DMS79 (cell line): ENCODE results near the gene ZW10.
"Not testable (repeated sequence)": the region's sequence is repeated elsewhere in the genome, so short reads cannot be mapped to it uniquely, and the experiment has no call there.

Experiments
- DNase-seq: peaks from one replicate; lab custom pipeline; 2025; lab: John Stamatoyannopoulos, UW

Gene ZW10

DNA sequence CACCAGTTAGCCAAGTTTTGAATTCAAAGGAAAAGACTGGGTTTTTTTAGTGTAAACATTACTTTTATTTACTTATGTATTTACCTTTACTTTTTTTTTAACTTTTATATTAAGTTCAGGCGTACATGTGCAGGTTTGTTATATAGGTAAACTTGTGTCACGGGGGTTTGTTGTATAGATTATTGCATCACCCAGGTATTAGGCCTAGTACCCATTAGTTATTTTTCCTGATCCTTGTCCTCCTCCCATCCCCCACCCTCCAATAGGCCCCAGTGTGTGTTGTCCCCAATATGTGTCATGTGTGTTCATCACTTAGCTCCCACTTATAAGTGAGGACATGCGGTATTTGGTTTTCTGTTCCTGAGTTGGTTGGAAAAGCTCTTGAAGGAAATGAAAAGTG lies 20.6 kb downstream of the ZW10 start:
- no peak for DNase-seq

DNA sequence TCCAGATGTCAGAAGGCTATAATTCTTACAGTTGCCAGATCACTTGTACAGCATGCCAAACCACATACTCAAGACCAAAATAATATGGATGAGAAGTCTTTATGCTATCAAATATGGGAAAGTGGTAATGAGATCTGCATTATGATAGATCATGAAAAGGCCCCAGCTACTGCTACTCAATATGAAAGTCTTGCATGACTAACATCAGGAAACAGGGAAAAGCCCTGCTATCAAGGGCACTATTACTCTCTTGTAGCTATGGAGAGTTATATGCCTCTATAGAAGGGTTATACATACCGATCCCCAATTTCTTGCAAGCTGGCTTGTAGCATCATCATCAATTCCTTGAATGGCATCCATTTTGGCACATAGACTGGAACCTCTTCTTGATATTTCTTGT lies 37.2 kb downstream of the ZW10 start:
- DNase-seq = no peak

DNA sequence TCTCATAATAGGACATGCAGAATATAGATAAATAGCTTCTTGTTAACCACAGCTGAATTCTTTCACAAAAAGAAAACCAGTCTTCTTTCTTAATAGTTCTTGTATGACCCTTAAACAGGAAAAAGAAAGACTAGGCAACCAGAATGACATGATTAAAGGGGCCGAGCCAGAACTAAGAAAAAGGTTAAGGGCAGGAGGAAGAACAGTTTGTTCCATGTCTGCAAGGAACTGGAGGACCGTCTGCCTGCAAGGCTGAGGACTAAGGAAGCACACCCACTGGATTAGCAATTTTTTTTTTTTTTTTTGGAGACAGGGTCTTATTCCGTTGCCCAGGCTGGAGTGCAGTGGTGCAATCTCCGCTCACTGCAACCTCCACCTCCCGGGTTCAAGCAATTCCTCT lies 41.4 kb downstream of the ZW10 start:
- no peak for DNase-seq

DNA sequence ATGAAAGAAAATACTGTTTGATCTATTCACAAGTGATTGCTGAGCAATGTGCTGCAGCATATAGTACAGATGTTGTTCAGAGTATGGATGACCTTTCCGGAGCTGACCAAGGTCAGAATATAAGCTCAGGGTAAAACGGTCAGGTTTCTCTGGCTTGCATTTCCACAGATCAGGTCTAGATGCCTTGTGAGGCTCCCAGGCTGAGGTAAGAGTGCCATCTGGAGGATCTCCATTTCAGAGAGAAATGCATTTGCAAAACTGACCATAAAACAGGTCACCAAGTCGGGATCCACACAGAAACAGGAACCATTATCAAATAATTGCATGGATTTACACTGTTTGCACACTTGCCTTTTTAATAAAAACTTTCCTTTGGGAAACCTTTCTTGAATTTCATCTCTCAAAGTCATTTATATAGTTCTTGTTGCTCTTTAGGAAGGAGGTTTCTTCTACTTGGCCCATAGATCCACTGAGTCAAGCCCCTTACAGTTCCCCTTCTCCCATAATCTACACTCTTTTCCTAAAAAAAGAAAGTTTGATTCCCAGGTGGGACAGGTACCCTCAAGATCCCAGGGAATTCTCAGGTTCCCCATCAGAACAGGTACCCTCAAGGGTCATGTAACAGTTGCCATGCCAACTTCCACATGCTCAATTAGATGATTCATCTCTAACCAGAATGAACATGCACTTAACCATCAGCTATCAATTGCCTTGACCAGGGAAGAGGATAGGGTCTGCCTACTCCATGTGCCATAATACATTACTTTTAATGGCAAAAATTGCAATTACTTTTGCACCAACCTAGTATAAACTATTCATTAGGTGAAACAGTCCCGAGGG lies 42.4 kb downstream of the ZW10 start:
- DNase-seq = peak; percentile 26

DNA sequence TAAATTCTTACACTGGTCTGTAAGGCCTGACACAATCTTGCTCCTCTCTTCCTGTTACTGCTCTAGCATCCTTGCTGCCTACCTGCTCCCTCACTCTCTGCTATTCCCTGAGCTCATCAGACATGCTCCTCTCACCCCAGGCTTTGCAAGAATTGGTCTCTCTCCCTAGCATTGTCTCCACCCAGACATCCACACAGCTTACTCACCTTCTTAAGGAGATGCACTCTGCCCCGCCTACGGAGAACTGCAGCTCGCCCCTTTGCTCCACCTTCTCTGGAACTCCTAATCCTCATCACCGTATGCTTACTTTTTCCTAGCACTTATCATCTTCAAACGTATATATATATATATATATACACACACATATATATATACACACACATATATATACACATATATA lies 44.0 kb downstream of the ZW10 start:
- no peak for DNase-seq

DNA sequence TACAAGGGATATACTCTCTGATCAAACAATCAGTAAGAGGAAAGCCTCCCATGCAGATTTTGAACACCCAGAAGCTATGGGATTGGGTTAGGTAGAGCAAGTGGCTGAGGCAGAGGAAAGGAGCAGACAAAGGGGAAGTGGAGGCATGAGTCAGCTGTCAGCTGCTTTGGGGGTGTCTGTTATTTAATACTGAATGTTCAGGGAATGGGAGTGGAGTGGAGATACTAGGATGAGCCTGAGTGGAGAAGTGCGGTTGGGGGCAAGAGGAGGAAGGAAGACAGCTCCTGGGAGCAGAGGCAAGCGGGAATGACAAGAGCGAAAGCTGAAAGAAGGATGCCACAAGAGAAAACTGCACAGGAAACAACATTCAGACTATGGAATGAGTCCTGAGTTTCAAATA lies 44.7 kb downstream of the ZW10 start:
- no peak for DNase-seq

DNA sequence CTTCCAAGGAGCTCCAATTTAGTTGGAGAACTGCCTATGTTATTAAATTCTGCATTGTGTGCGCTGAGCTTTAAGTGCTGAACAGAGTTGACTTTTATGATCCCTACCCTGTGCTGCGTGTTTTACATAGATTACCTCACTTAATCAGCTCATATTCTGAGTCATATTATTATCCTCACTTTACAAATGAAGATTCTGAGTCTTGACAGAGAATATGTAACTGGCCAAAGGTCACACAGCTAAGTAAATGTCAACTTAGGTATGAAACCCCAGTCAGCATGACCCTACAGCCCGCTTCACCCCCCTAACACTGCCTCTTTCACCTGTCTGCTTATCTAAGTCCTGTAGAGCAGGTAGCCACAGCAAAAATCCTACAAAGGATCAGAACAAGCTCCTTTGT lies 47.6 kb downstream of the ZW10 start:
- no peak for DNase-seq

DNA sequence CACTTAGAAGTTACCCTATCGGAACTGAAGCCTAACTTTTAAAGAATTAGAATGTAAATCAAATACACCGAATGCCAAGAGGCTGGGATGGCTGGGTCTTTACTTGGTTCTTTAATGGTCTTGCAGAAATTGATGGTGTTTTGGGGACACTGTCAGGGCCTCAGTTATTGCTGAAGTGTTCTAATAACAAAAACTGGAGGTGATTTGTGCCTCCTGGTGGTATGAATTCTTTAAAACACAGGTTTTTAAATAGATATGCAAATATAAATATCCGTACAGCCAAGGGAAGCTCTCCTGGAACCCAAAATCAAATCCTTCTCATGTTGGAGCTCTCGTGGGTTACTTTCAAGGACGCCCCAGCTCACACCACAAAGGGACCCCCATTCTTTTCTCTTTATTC lies 48.1 kb downstream of the ZW10 start:
- DNase-seq = no peak

DNA sequence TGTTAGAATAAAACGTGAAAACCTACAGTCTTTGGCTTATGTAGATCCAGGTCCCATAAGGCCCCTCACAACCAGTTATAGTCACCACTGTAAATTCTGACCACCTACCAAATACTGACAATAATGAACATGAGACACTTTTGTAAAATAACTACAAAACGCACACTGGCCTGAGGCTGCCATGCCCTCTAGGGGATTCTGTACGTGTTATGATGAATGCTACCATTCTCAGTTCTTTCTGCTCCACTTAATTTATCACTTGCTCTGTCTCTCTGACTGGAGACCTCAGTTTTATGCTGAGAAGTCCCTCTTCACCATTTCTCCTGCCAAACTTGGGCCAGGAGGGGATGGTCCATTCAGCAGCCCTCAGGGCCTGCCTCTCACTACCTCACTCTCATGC lies 48.7 kb downstream of the ZW10 start:
- no peak for DNase-seq

DNA sequence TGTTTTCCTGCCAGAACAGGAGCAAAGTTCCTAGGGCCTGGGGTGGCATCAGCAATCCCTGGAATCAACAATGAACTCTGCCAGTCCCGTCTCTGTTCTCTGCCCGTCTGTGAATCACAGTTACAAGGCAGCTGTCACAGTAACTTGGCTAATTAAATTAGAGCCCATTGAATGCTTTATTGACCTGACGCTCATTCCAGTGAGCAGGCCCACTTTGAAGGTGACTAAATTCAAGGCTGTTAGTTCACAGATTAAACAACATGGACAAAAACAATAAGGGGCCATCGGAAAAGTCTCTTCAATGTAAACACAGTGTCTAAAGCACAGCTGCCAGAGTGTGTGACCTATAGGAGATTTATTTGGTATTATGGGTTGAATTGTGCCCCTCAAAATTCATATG lies 49.7 kb downstream of the ZW10 start:
- no peak for DNase-seq

DNA sequence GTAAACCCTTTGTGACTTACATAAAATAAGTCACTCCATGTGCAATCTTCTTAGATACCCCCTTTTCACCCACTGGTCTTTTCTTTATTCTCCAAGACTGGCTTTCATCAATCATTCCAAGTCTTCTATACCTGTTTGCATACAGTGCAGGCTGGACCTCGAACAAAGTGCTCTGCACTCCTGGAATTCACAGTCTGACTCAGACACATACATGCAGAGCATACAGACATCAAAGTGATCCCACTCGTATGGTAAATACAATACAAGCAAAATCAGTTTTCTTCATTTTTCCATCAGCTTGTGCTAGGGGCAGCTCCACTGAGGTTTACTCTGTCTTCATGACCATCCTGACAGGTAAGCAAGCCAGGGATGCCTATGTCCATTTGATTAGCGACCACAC lies 50.6 kb downstream of the ZW10 start:
- DNase-seq = no peak

DNA sequence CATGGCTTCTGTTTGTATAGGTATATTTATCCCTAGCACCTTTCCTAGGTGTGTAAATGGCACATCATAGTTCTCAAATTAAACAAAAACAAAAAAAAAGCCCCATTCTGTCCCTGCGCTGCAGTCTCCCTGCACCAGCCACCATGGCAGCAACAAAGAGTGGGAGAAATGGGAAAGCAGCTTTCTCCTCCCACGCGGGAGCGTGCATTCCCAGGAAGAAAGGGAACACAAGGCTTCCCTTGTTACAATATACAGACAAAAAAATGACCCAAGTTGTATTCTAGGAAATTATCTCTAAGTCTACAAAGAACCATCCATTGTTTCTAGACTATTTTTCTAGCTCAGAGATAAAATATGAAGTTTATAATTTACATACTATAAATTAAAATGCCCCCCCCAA lies 51.3 kb downstream of the ZW10 start:
- DNase-seq = no peak

DNA sequence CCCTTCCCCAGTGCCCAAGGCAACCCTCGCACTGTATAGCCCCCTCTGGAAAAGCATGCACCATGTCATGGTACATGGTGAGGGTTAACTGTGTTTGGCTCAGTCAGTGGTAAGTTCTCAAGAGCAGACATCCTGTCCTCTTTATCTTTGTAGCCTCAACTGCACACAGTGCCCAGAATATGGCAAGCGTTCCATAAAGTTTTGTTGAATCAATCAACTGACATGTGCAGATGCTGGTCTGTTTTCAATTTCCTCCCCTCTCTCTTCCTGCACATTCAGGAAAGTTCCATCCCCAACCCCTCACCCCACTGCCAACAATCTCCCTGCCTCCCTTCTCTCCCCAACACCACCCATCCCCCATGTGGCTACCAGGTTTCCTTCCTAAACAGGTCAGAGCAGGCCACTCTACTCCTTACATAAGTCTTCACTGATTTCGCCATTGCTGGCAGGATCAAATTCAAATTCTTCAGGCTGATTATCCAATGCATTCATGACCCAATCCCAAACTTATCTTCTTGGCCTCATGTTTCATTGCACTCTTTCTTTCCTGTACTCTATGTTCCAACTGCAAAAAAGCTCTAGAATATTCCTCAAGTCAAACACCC lies 51.9 kb downstream of the ZW10 start:
- DNase-seq = no peak

DNA sequence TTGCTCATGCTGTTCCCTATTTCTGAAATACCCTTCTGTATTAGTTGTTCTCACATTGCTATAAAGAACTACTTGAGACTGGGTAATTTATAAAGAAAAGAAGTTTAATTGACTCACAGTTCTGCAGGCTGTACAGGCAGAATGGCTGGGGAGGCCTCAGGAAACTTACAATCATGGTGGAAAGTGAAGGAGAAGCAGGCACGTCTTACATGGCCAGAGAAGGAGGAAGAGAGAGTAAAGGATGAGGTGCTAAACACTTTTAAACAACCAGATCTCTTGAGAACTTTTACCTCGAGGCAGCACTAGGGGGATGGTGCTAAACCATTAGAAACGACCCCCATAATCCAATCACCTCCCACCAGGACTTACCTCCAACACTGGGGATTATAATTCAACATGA lies 53.0 kb downstream of the ZW10 start:
- not testable (repeated sequence) for DNase-seq

DNA sequence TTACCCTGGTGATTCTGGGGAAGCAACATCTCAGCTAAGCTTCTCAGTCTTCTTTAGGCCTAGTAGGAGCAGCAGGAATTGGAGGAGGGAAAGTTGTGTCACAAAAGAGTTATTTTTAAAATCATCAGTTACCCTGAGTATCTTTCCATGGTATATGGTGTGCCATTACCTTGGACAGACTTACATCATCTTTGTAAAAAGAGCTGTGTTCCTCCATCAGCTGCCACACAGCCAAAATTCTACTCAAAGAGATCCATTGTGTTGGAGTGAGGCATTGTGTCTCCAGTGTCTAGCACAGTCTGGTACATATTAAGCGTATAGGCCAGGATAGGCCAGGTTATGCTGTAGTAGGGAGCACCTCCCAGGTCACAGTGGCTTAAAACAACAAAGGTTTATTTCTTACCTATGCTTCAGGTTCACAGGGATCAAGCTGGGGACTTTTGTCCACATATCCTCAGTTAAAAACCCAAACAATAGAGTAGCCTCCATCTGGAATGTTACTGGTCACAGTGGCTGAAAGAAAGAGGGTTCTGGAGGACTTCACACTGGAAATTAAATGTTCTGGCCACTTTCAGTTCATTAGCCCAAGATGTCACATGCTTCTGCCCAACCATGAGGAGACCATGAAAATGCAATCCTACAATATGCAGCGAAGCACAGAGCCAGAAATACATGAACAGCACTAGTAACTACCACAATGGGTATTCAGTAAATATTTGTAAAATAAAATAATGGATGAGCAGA lies 57.4 kb downstream of the ZW10 start:
- DNase-seq = peak; percentile 82

DNA sequence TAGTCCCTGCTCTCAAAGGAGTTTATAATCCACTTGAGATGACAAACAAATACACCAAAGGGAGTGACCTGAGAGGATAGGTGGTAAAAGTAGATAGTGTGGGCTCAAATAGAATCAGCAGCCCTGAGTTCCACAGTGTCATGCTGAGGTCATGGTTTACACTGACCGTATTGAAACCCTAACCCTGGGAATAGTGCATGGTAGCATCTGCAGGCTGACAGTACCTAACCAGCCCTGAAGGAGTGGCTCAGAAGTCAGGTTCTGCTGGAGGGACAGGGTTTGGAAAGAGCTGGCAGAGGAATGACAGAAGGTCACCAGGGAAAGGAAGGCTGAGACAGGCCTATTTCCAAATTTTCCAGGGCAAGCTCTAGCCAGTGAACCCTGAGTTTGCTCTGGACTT lies 58.2 kb downstream of the ZW10 start:
- DNase-seq = no peak

DNA sequence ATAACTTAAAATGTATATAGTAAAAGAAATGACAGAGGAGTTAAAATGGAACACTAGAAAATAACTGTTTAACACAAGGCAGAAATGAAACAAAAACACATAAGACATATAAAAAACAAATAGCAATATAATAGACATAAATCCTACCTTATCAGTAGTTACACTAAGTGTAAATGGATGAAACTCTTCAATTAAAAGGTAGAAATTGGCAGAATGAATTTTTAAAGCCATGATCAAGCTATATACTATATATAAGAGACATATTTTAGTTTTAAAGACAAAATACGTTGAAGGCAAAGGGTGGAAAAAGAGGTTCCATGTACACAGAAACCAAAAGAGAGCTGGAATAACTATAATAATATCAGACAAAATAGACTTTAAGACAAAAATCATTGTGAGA lies 62.5 kb downstream of the ZW10 start:
- no peak for DNase-seq

DNA sequence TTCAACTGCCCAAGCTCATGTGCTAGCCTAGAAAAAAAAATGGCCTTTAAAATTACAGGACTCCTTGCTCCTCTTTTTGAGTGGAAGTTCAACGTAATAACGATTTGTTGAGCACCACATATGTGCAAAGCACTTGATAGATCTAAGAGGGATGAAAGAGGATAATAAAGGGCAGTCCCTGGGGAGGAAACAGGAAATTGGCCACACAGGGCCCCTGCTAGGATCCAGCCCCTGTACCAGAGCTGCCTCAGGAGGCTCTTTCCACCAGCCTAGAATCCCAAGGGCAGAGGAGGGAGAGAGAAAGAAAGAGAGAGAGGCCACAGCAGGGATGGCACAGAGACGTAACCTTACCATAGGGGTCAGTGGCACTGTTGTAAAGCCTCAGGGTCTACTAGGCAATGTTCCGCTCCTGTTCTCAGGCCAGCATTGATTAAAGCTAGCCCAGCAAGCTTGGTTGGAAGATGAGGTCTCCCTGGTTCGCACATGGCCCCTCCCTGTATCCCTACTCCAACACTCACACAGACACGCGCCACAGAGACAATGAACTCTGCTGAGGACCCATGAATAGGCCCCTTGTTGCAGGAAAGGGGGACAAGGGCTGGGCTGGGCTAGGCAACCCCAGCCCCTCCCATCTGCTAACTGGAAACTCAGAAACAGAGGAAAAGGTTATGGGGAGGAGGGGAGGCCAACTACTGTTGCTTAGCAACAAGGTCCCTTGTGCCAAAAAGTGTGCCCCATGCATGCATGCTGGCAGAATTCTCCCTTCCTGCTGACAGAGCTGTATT lies 67.4 kb downstream of the ZW10 start, which contains the start of gene TMPRSS5:
TMPRSS5 (minus strand) TSS at position 438 of the 785 bp plus-strand sequence; CDS start at position 354, 84 bp downstream.
- DNase-seq = no peak

DNA sequence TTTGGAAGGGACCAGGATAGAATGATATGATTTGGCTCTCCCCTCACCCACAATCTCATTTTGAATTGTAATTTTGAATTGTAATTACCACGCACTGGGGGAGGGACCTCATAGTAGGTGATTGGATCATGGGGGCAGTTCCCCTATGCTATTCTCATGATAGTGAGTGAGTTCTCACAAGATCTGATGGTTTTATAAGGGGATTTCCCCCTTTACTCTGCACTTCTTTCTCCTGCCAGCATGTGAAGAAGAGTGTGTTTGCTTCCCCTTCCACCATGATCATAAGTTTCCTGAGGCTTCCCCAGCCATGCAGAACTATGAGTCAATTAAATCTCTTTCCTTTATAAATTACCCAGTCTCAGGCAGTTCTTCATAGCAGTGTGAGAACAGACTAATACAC lies 69.9 kb downstream of the ZW10 start:
- DNase-seq = not testable (repeated sequence)

DNA sequence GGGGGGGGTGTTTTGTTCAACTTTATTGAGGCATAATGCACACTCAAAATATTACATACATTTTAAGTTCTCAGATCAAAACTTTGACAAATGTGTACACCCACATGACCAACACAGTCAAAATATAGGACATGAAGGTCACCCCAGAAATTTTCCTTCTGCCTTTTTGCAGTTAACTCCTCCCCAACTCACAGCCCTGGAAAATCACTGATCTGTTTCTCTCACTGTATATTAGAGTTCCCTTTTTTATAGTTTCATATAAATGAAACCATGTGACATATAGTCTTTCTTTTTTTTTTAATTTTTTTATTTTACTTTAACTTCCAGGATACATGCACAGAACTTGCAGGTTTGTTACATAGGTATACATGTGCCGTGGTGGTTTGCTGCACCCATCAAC lies 72.0 kb downstream of the ZW10 start:
- no peak for DNase-seq

DNA sequence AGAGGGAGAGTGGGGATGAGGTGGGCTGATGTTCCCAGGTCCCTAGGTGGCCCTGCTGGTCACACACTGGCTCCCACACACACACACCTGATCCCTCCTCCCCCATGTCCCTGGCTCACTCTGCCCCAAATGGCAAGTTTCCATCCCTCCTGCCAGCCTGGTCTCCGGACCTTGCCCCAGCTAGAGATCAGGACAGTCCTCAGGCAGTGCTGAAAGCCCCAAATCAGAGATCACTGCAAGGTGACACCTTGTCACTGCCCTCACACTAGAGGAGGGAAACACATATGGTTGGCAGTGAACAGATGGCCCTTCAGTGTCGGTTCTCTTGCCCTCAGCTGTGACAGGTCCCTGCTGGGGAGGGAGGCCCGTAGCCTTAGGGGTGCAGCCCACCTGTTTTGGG lies 75.0 kb downstream of the ZW10 start:
- no peak for DNase-seq

DNA sequence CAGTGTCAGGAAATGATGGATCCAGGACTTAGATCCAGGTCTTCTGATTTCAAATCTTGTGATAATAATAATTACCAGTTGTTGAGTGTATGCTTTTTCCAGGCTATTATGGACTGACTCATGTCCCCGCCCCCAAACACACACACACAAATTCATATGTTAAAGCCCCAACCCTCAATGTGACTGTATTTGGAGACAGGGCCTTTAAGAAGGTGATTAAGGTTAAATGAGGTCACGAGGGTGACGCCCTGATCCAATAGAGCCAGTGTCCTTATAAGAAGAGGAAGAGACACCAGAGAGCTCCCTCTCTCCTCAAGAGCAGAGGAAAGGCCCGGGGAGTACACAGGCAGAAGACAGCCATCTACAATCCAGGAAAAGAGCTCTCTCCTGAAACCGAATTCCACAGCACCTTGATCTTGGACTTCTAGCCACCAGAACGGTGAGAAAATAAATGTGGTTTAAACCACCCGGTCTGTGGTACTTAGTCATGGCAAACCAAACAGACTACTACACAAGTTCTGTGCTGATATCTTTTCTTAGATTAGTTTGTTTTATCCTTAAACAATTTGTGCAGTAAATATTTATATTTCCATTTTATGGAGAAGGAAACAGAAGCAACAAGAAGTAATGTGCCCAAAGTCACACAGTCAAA lies 75.6 kb downstream of the ZW10 start:
- DNase-seq = no peak
